ENCODE measurements around the gene CDK8. TPM values are rescaled to one million over a fixed set of nuclear protein-coding genes. Genes with fewer than 3 reads are reported as not detected.

CDK8 gene
- total RNA-seq, 2 donors from 2014 or later: 11.0 to 19.7 TPM

GRCh38 chr13:26406791-26407190, 152.9 kb downstream of the CDK8 start:
- ATAC-seq (replicated peaks): no peak
- Mint-ChIP-seq H3K4me3 (no peak overlapping the region), H3K4me1 (no peaks in the 10 kb centered on the region), H3K36me3 (ENCODE audit: low read depth) (peaks cover 50% of the 10 kb centered on the region), H3K9me3 (no peaks in the 10 kb centered on the region), H3K27ac (no peak overlapping the region), H3K27me3 (no peaks in the 10 kb centered on the region)

GRCh38 chr13:26411206-26411605, 157.3 kb downstream of the CDK8 start:
- peaks cover 6% of the 10 kb centered on the region for H3K36me3 Mint-ChIP-seq (ENCODE audit: low read depth)
- ATAC-seq (replicated peaks): no peak
- H3K4me3 Mint-ChIP-seq: no peak overlapping the region
- H3K4me1 Mint-ChIP-seq: no peaks in the 10 kb centered on the region
- no peak overlapping the region for H3K27ac Mint-ChIP-seq
- H3K27me3 Mint-ChIP-seq: no peaks in the 10 kb centered on the region
- H3K9me3 Mint-ChIP-seq: peaks cover 4% of the 10 kb centered on the region

- Mint-ChIP-seq H3K27me3 (no peaks in the 10 kb centered on the region), H3K9me3 (peaks cover 4% of the 10 kb centered on the region), H3K4me3 (no peak overlapping the region), H3K27ac (no peak overlapping the region), H3K36me3 (ENCODE audit: low read depth) (no peaks in the 10 kb centered on the region), H3K4me1 (no peaks in the 10 kb centered on the region)
- no peak for ATAC-seq (replicated peaks)
Measured at GRCh38 chr13:26412263-26412662, 158.3 kb downstream of the CDK8 start.

GRCh38 chr13:26412936-26413716, 159.2 kb downstream of the CDK8 start:
- H3K4me1 Mint-ChIP-seq: no peaks in the 10 kb centered on the region
- ATAC-seq (replicated peaks): no peak
- no peak overlapping the region for H3K4me3 Mint-ChIP-seq
- H3K27me3 Mint-ChIP-seq: no peaks in the 10 kb centered on the region
- peaks cover 4% of the 10 kb centered on the region for H3K9me3 Mint-ChIP-seq
- no peak overlapping the region for H3K27ac Mint-ChIP-seq
- no peaks in the 10 kb centered on the region for H3K36me3 Mint-ChIP-seq (ENCODE audit: low read depth)

- H3K36me3 Mint-ChIP-seq (ENCODE audit: low read depth): no peaks in the 10 kb centered on the region
- H3K4me1 Mint-ChIP-seq: no peaks in the 10 kb centered on the region
- peaks cover 8% of the 10 kb centered on the region for H3K27me3 Mint-ChIP-seq
- H3K27ac Mint-ChIP-seq: no peak overlapping the region
- ATAC-seq (replicated peaks): no peak
- no peak overlapping the region for H3K4me3 Mint-ChIP-seq
- no peaks in the 10 kb centered on the region for H3K9me3 Mint-ChIP-seq
Measured at GRCh38 chr13:26420282-26420960, 166.5 kb downstream of the CDK8 start.

GRCh38 chr13:26422036-26422435, 168.1 kb downstream of the CDK8 start:
- H3K27me3 Mint-ChIP-seq: peaks cover 14% of the 10 kb centered on the region
- no peaks in the 10 kb centered on the region for H3K36me3 Mint-ChIP-seq (ENCODE audit: low read depth)

GRCh38 chr13:26423629-26424028, 169.7 kb downstream of the CDK8 start:
- Mint-ChIP-seq H3K9me3 (no peaks in the 10 kb centered on the region), H3K36me3 (ENCODE audit: low read depth) (no peaks in the 10 kb centered on the region), H3K4me3 (no peak overlapping the region), H3K4me1 (no peaks in the 10 kb centered on the region), H3K27me3 (peaks cover 14% of the 10 kb centered on the region), H3K27ac (no peak overlapping the region)
- no peak for ATAC-seq (replicated peaks)

More at GRCh38 chr13:26422036-26422435, 168.1 kb downstream of the CDK8 start:
- no peak overlapping the region for H3K27ac Mint-ChIP-seq
- no peaks in the 10 kb centered on the region for H3K9me3 Mint-ChIP-seq
- no peaks in the 10 kb centered on the region for H3K4me1 Mint-ChIP-seq
- no peak for ATAC-seq (replicated peaks)
- H3K4me3 Mint-ChIP-seq: no peak overlapping the region

GRCh38 chr13:26424181-26424580, 170.3 kb downstream of the CDK8 start:
- H3K36me3 Mint-ChIP-seq (ENCODE audit: low read depth): no peaks in the 10 kb centered on the region
- H3K4me1 Mint-ChIP-seq: no peaks in the 10 kb centered on the region
- H3K9me3 Mint-ChIP-seq: no peaks in the 10 kb centered on the region
- no peak overlapping the region for H3K27ac Mint-ChIP-seq
- H3K27me3 Mint-ChIP-seq: peaks cover 14% of the 10 kb centered on the region
- no peak for ATAC-seq (replicated peaks)
- no peak overlapping the region for H3K4me3 Mint-ChIP-seq

GRCh38 chr13:26425443-26426358, 171.8 kb downstream of the CDK8 start:
- H3K27me3 Mint-ChIP-seq: peaks cover 14% of the 10 kb centered on the region
- ATAC-seq (replicated peaks): no peak
- no peaks in the 10 kb centered on the region for H3K9me3 Mint-ChIP-seq
- H3K4me3 Mint-ChIP-seq: no peak overlapping the region
- no peak overlapping the region for H3K27ac Mint-ChIP-seq
- H3K36me3 Mint-ChIP-seq (ENCODE audit: low read depth): no peaks in the 10 kb centered on the region
- H3K4me1 Mint-ChIP-seq: no peaks in the 10 kb centered on the region

- Mint-ChIP-seq H3K9me3 (peaks cover 19% of the 10 kb centered on the region), H3K4me1 (no peaks in the 10 kb centered on the region), H3K36me3 (ENCODE audit: low read depth) (no peaks in the 10 kb centered on the region), H3K27ac (no peak overlapping the region), H3K27me3 (peaks cover 6% of the 10 kb centered on the region), H3K4me3 (no peak overlapping the region)
- no peak for ATAC-seq (replicated peaks)
Measured at GRCh38 chr13:26433776-26434175, 179.8 kb downstream of the CDK8 start.

GRCh38 chr13:26435171-26435570, 181.2 kb downstream of the CDK8 start:
- ATAC-seq (replicated peaks): no peak
- Mint-ChIP-seq H3K4me1 (no peaks in the 10 kb centered on the region), H3K27me3 (peaks cover 6% of the 10 kb centered on the region), H3K9me3 (peaks cover 19% of the 10 kb centered on the region), H3K36me3 (ENCODE audit: low read depth) (no peaks in the 10 kb centered on the region), H3K4me3 (no peak overlapping the region), H3K27ac (no peak overlapping the region)

GRCh38 chr13:26435646-26436045, 181.7 kb downstream of the CDK8 start:
- no peaks in the 10 kb centered on the region for H3K4me1 Mint-ChIP-seq
- ATAC-seq (replicated peaks): no peak
- no peaks in the 10 kb centered on the region for H3K36me3 Mint-ChIP-seq (ENCODE audit: low read depth)
- peaks cover 19% of the 10 kb centered on the region for H3K9me3 Mint-ChIP-seq
- H3K27me3 Mint-ChIP-seq: peaks cover 6% of the 10 kb centered on the region
- H3K27ac Mint-ChIP-seq: no peak overlapping the region
- H3K4me3 Mint-ChIP-seq: no peak overlapping the region

- no peak overlapping the region for H3K27ac Mint-ChIP-seq
- H3K27me3 Mint-ChIP-seq: peaks cover 1% of the 10 kb centered on the region
- no peak overlapping the region for H3K4me3 Mint-ChIP-seq
- H3K4me1 Mint-ChIP-seq: no peaks in the 10 kb centered on the region
- no peaks in the 10 kb centered on the region for H3K36me3 Mint-ChIP-seq (ENCODE audit: low read depth)
- ATAC-seq (replicated peaks): no peak
- H3K9me3 Mint-ChIP-seq: peaks cover 19% of the 10 kb centered on the region
Measured at GRCh38 chr13:26436914-26437313, 183.0 kb downstream of the CDK8 start.

- Mint-ChIP-seq H3K27ac (no peak overlapping the region), H3K36me3 (ENCODE audit: low read depth) (no peaks in the 10 kb centered on the region), H3K27me3 (peaks cover 9% of the 10 kb centered on the region), H3K4me1 (no peaks in the 10 kb centered on the region), H3K9me3 (peaks cover 11% of the 10 kb centered on the region), H3K4me3 (no peak overlapping the region)
- no peak for ATAC-seq (replicated peaks)
Measured at GRCh38 chr13:26440111-26440510, 186.2 kb downstream of the CDK8 start.

Measured in activated T-helper 17 cell treated with anti-CD3 and anti-CD28 coated beads, Interleukin-2, amount 50 U/mL, for 72 hours (primary cell).